Measurements from ENCODE around the gene BNIP2.

BNIP2 gene

GRCh38 chr15:59688782-59689625 lies at the start of gene BNIP2:
Gene BNIP2 (minus strand): TSS chr15:59689320. CDS start chr15:59682457, 6,863 bp downstream.
- Histone ChIP-seq H3K4me1 (ENCODE audit: insufficient read depth, low read length) (peaks cover 12% of the 10 kb centered on the region), H3K36me3 (ENCODE audit: insufficient read depth, low read length) (peaks cover 7% of the 10 kb centered on the region), H2AFZ (ENCODE audit: low read depth, low read length) (peak within 1 kb of the TSS; percentile 50), H3K9me3 (ENCODE audit: low read length) (no peaks in the 10 kb centered on the region), H3K27me3 (ENCODE audit: insufficient read depth, low read length) (no peaks in the 10 kb centered on the region), H3K4me3 (ENCODE audit: low read length) (peak within 1 kb of the TSS; percentile 100)

DNA sequence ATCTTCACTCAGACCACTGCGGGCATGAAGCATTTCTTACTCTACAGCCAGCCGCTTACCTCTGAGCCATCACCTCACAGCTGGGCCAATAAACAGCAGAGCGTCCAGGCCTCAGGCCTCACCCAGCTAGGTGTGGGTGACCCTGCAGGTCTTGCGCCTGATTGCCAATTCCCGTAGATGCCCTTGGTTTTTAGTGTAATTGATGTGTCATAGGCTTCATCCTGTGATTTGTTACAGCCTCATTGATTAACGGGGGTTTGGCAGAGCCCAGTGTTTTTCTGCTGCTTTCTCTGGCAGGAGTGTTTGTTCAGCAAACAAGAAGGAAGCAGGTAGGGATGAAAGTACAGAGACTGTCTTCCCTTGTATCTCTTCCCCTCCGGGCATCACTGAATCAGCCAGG lies 49.6 kb upstream of the BNIP2 start:
- H3K4me1 ChIP-seq (ENCODE audit: insufficient read depth, low read length): no peaks in the 10 kb centered on the region
- H2AFZ ChIP-seq (ENCODE audit: low read depth, low read length): no peak overlapping the region
- no peaks in the 10 kb centered on the region for H3K9me3 ChIP-seq (ENCODE audit: low read length)
- H3K36me3 ChIP-seq (ENCODE audit: insufficient read depth, low read length): no peaks in the 10 kb centered on the region
- no peaks in the 10 kb centered on the region for H3K27me3 ChIP-seq (ENCODE audit: insufficient read depth, low read length)
- no peak overlapping the region for H3K4me3 ChIP-seq (ENCODE audit: low read length)

GRCh38 chr15:59736181-59736580 lies 47.1 kb upstream of the BNIP2 start:
- H3K4me3 ChIP-seq (ENCODE audit: low read length): no peak overlapping the region

DNA sequence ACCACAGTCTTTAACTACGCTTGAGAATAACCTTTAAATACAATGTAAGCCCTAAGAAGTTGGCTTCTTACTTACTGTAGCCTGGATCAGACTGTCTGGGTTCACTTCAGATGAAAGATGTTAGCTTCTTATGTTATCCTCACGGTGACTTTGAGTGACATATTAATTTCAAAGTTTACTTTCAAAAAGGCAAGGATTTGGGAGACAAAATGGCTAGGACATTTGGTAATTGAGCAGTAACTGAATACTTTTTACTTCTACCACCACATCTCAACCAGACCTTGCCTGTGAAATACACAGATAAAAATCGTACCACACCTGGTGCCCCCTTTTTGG lies 36.0 kb upstream of the BNIP2 start:
- no peaks in the 10 kb centered on the region for H3K4me1 ChIP-seq (ENCODE audit: insufficient read depth, low read length)
- no peaks in the 10 kb centered on the region for H3K9me3 ChIP-seq (ENCODE audit: low read length)
- no peak overlapping the region for H3K4me3 ChIP-seq (ENCODE audit: low read length)
- no peaks in the 10 kb centered on the region for H3K36me3 ChIP-seq (ENCODE audit: insufficient read depth, low read length)
- peaks cover 8% of the 10 kb centered on the region for H3K27me3 ChIP-seq (ENCODE audit: insufficient read depth, low read length)
- H2AFZ ChIP-seq (ENCODE audit: low read depth, low read length): no peak overlapping the region

More at GRCh38 chr15:59736181-59736580, 47.1 kb upstream of the BNIP2 start:
- Histone ChIP-seq H3K36me3 (ENCODE audit: insufficient read depth, low read length) (no peaks in the 10 kb centered on the region), H2AFZ (ENCODE audit: low read depth, low read length) (no peak overlapping the region), H3K9me3 (ENCODE audit: low read length) (no peaks in the 10 kb centered on the region), H3K27me3 (ENCODE audit: insufficient read depth, low read length) (peaks cover 2% of the 10 kb centered on the region), H3K4me1 (ENCODE audit: insufficient read depth, low read length) (no peaks in the 10 kb centered on the region)

- Histone ChIP-seq H3K9me3 (ENCODE audit: low read length) (no peaks in the 10 kb centered on the region), H3K4me3 (ENCODE audit: low read length) (no peak overlapping the region), H2AFZ (ENCODE audit: low read depth, low read length) (no peak overlapping the region), H3K36me3 (ENCODE audit: insufficient read depth, low read length) (no peaks in the 10 kb centered on the region), H3K27me3 (ENCODE audit: insufficient read depth, low read length) (peaks cover 5% of the 10 kb centered on the region), H3K4me1 (ENCODE audit: insufficient read depth, low read length) (no peaks in the 10 kb centered on the region)
These were observed 34.7 kb upstream of the BNIP2 start for GRCh38 chr15:59723687-59724346.

DNA sequence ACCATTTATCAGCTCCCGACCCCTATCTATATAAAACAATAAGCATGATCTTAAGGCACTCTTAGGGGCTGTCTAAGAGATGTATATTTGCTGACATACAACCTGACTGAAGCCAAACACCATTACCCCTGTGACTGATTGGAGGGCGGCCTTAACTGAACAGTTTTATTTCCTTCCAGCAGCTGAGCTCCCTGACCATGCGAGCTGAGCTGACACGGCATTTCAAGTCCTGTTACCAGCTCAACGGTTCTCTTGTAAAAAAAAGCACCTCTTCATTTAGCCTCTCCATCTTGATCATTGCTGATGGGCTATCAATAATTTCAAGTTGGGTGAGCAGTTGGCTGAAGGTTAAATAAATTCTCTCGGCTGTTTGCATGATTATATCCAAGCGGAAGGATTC lies 33.4 kb upstream of the BNIP2 start:
- H3K9me3 ChIP-seq (ENCODE audit: low read length): no peaks in the 10 kb centered on the region
- no peaks in the 10 kb centered on the region for H3K36me3 ChIP-seq (ENCODE audit: insufficient read depth, low read length)
- H3K4me3 ChIP-seq (ENCODE audit: low read length): no peak overlapping the region
- no peak overlapping the region for H2AFZ ChIP-seq (ENCODE audit: low read depth, low read length)
- H3K4me1 ChIP-seq (ENCODE audit: insufficient read depth, low read length): no peaks in the 10 kb centered on the region
- peaks cover 5% of the 10 kb centered on the region for H3K27me3 ChIP-seq (ENCODE audit: insufficient read depth, low read length)

DNA sequence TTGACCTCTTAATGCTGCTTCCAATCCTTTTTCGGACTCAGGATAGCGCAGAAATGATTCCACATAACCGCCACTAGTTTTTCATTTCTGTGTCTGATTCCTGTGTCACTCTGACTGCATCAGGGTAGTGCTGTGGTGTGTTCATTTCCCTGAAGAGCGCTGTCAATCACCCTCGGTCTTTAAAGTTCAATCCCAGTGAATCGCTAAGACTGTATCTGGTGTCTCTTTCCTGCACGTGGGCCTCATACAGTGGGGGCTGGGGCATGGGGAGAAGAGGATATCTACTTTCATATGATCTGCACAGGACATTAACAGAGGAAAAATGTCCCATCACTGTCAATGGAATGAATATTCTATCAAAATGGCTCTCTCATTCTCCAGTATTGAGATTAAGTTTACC lies 32.9 kb upstream of the BNIP2 start:
- Histone ChIP-seq H3K4me1 (ENCODE audit: insufficient read depth, low read length) (no peaks in the 10 kb centered on the region), H3K36me3 (ENCODE audit: insufficient read depth, low read length) (no peaks in the 10 kb centered on the region), H3K4me3 (ENCODE audit: low read length) (no peak overlapping the region), H3K27me3 (ENCODE audit: insufficient read depth, low read length) (peaks cover 3% of the 10 kb centered on the region), H3K9me3 (ENCODE audit: low read length) (no peaks in the 10 kb centered on the region), H2AFZ (ENCODE audit: low read depth, low read length) (no peak overlapping the region)

DNA sequence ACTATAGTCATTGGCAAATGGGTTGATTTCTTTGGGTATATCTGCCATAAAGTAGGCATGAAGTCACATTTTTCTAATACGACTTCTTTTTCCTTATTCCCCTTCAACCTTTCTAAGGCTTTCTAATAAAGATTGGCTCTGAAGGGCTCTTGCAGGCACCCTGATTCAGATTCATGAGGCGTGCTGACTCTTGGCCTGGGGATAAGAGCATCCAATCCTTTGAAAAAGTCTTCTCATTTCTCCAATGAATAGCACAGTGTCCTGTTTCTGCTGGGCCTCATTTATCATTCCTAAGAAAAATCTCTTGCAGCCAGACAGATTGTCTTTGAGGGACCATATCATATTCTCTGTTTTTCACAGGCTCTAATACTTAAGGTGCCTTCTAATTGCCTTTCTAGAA lies 32.3 kb upstream of the BNIP2 start:
- H3K36me3 ChIP-seq (ENCODE audit: insufficient read depth, low read length): no peaks in the 10 kb centered on the region
- H2AFZ ChIP-seq (ENCODE audit: low read depth, low read length): no peak overlapping the region
- H3K4me3 ChIP-seq (ENCODE audit: low read length): no peak overlapping the region
- no peaks in the 10 kb centered on the region for H3K27me3 ChIP-seq (ENCODE audit: insufficient read depth, low read length)
- no peaks in the 10 kb centered on the region for H3K4me1 ChIP-seq (ENCODE audit: insufficient read depth, low read length)
- no peaks in the 10 kb centered on the region for H3K9me3 ChIP-seq (ENCODE audit: low read length)

DNA sequence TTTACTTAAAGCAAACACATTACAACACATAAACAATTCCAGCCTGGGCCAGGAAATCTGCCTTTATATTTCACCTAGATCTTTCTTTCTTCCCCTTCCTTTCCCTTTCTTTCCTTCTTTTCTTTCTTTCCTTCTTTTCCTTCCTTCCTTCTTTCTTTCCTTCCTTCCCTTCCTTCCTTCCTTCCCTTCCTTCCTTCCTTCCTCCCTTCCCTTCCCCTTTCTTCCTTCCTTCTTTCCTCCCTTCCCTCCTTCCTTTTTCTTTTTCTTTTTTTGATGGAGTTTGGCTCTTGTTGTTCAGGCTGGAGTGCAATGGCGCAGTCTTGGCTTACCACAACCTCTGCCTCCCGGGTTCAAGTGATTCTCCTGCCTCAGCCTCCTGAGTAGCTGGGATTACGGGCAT lies 24.1 kb upstream of the BNIP2 start:
- no peaks in the 10 kb centered on the region for H3K9me3 ChIP-seq (ENCODE audit: low read length)
- H3K4me3 ChIP-seq (ENCODE audit: low read length): no peak overlapping the region
- no peaks in the 10 kb centered on the region for H3K36me3 ChIP-seq (ENCODE audit: insufficient read depth, low read length)
- no peak overlapping the region for H2AFZ ChIP-seq (ENCODE audit: low read depth, low read length)
- no peaks in the 10 kb centered on the region for H3K4me1 ChIP-seq (ENCODE audit: insufficient read depth, low read length)
- no peaks in the 10 kb centered on the region for H3K27me3 ChIP-seq (ENCODE audit: insufficient read depth, low read length)

- H3K4me1 ChIP-seq (ENCODE audit: insufficient read depth, low read length): no peaks in the 10 kb centered on the region
- H3K9me3 ChIP-seq (ENCODE audit: low read length): no peaks in the 10 kb centered on the region
- H3K27me3 ChIP-seq (ENCODE audit: insufficient read depth, low read length): no peaks in the 10 kb centered on the region
- H2AFZ ChIP-seq (ENCODE audit: low read depth, low read length): no peak overlapping the region
- H3K36me3 ChIP-seq (ENCODE audit: insufficient read depth, low read length): no peaks in the 10 kb centered on the region
- no peak overlapping the region for H3K4me3 ChIP-seq (ENCODE audit: low read length)
These were observed 22.5 kb upstream of the BNIP2 start for GRCh38 chr15:59711451-59712243.

DNA sequence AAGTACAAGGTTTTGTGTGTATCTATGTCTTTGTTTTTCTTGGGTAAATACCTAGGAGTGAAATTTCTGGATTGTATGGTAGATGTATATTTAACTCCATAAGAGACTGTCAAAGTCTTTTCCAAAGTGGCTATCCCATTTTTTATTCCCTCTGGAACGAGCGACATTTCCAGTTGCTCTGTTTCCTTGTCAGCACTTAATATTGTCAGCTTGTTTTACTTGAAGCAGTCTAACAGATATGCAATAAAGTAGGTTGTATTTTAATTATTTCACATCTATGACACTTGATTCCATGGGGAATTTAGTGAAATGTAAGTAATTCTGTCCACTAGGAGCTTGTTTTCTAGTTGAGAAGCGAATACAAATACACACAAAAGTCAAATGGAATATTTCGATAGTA lies 18.5 kb upstream of the BNIP2 start:
- Histone ChIP-seq H3K9me3 (ENCODE audit: low read length) (no peaks in the 10 kb centered on the region), H3K4me3 (ENCODE audit: low read length) (no peak overlapping the region), H3K27me3 (ENCODE audit: insufficient read depth, low read length) (no peaks in the 10 kb centered on the region), H3K36me3 (ENCODE audit: insufficient read depth, low read length) (no peaks in the 10 kb centered on the region), H3K4me1 (ENCODE audit: insufficient read depth, low read length) (no peaks in the 10 kb centered on the region), H2AFZ (ENCODE audit: low read depth, low read length) (no peak overlapping the region)

- Histone ChIP-seq H3K27me3 (ENCODE audit: insufficient read depth, low read length) (no peaks in the 10 kb centered on the region), H2AFZ (ENCODE audit: low read depth, low read length) (no peak overlapping the region), H3K9me3 (ENCODE audit: low read length) (no peaks in the 10 kb centered on the region), H3K36me3 (ENCODE audit: insufficient read depth, low read length) (no peaks in the 10 kb centered on the region), H3K4me1 (ENCODE audit: insufficient read depth, low read length) (no peaks in the 10 kb centered on the region), H3K4me3 (ENCODE audit: low read length) (no peak overlapping the region)
These were observed 15.1 kb upstream of the BNIP2 start for GRCh38 chr15:59703979-59704796.
